Thoracic aorta (tissue), 2 donors: Measurements from ENCODE around the gene ATRN. TPM values are rescaled to one million over a fixed set of nuclear protein-coding genes. Genes with fewer than 3 reads are reported as not detected.
A peak's percentile ranks its signal among the peaks of the same experiment; 100 is the strongest.

Source experiments
- ATAC-seq: fragments of 150-250 bp; one replicate; pipeline ENCODE4 v1.8.0; 2017; ENCODE audit warnings: low read depth; ENCODE audit not compliant: insufficient number of reproducible peaks, low FRiP score
- DNase-seq: peaks from one replicate; pipeline ENCODE4 v3.0.0-alpha.2; 2020; ENCODE audit warnings: low spot score
- H3K27ac ChIP-seq, 2 donors: fragments of 200-600 bp; sonication (generic); 1 replicate in 1 of 2; 2 replicates in 1 of 2; pipeline ENCODE4 v1.5.1; 2016; ENCODE audit warnings: mild to moderate bottlenecking in 2 of 2, moderate library complexity in 2 of 2
- H3K27me3 ChIP-seq: fragments of 200-600 bp; sonication (generic); replicated peaks from 2 replicates; pipeline ENCODE4 v1.6.0; 2016; ENCODE audit warnings: mild to moderate bottlenecking; ENCODE audit not compliant: insufficient read depth
- H3K36me3 ChIP-seq: fragments of 200-600 bp; sonication (generic); one replicate; pipeline ENCODE4 v1.5.1; 2016
- H3K4me1 ChIP-seq, 2 donors: fragments of 200-600 bp; sonication (generic); 1 replicate in 1 of 2; 2 replicates in 1 of 2; pipeline versions ENCODE4 v1.5.1 to v1.6.0; 2016; ENCODE audit warnings: low read depth in 2 of 2, mild to moderate bottlenecking in 1 of 2; ENCODE audit not compliant: control insufficient read depth in 1 of 2
- H3K4me3 ChIP-seq: fragments of 200-600 bp; sonication (generic); 2 replicates; pipeline ENCODE4 v1.5.1; 2016; ENCODE audit warnings: mild to moderate bottlenecking
- H3K9me3 ChIP-seq: fragments of 200-600 bp; sonication (generic); 2 replicates; pipeline ENCODE4 v1.5.1; 2016
- CTCF ChIP-seq: fragments of 200-600 bp; sonication (generic); IDR thresholded peaks from one replicate; pipeline ENCODE4 v1.5.1; 2019; ENCODE audit warnings: antibody characterized with exemption
- total RNA-seq, 2 donors: library from RNA; depleted of rRNA; stranded (reverse); fragments of >200 nt; gene quantifications; one replicate each; pipeline versions ENCODE4 v1.1.0 to v1.2.3, GENCODE V29; 2016

The ATRN gene
- total RNA-seq, 2 donors from 2014 or later, result 25.0 to 32.9 TPM

- Histone ChIP-seq H3K4me1 (no peaks in the 10 kb centered on the region), H3K36me3 (no peaks in the 10 kb centered on the region), H3K27me3 (no peaks in the 10 kb centered on the region), H3K27ac (no peak overlapping the region), H3K9me3 (no peaks in the 10 kb centered on the region), H3K4me3 (no peak overlapping the region)
- ATAC-seq, result no peak
- DNase-seq, result no peak
- TF ChIP-seq CTCF, result no peak
Measured at GRCh38 chr20:3693376-3693775, 222.6 kb downstream of the ATRN start.

GRCh38 chr20:3694864-3695263 lies 224.0 kb downstream of the ATRN start:
- Histone ChIP-seq H3K4me3 (no peak overlapping the region), H3K36me3 (no peaks in the 10 kb centered on the region), H3K27ac (no peak overlapping the region), H3K9me3 (no peaks in the 10 kb centered on the region), H3K27me3 (no peaks in the 10 kb centered on the region), H3K4me1 (no peaks in the 10 kb centered on the region)
- ATAC-seq (no peak), DNase-seq (no peak)
- no peak for TF ChIP-seq CTCF

GRCh38 chr20:3696200-3696599 lies 225.4 kb downstream of the ATRN start:
- H3K4me3 ChIP-seq, result no peak overlapping the region
- no peaks in the 10 kb centered on the region for H3K4me1 ChIP-seq
- H3K36me3 ChIP-seq, result no peaks in the 10 kb centered on the region
- no peak for DNase-seq
- TF ChIP-seq CTCF, result peak; percentile 34
- no peaks in the 10 kb centered on the region for H3K27me3 ChIP-seq
- H3K27ac ChIP-seq, result no peak overlapping the region
- no peaks in the 10 kb centered on the region for H3K9me3 ChIP-seq
- no peak for ATAC-seq

- Histone ChIP-seq H3K27me3 (no peaks in the 10 kb centered on the region), H3K27ac (no peak overlapping the region), H3K4me1 (no peaks in the 10 kb centered on the region), H3K4me3 (no peak overlapping the region), H3K9me3 (no peaks in the 10 kb centered on the region), H3K36me3 (no peaks in the 10 kb centered on the region)
- DNase-seq (no peak), ATAC-seq (no peak)
- no peak for TF ChIP-seq CTCF
Measured at GRCh38 chr20:3696745-3697587, 226.1 kb downstream of the ATRN start.

- no peak for TF ChIP-seq CTCF
- H3K36me3 ChIP-seq, result no peaks in the 10 kb centered on the region
- no peak for DNase-seq
Measured at GRCh38 chr20:3697588-3698305, 226.9 kb downstream of the ATRN start.

More at GRCh38 chr20:3697588-3698305, 226.9 kb downstream of the ATRN start:
- no peak for ATAC-seq
- Histone ChIP-seq H3K27ac (no peak overlapping the region), H3K27me3 (no peaks in the 10 kb centered on the region), H3K4me1 (no peaks in the 10 kb centered on the region), H3K9me3 (no peaks in the 10 kb centered on the region), H3K4me3 (no peak overlapping the region)
